GM19043 (cell line): Measurements from ENCODE around the gene RNF187.
A peak's percentile ranks its signal among the peaks of the same experiment; 100 is the strongest.
"Not testable (repeated sequence)": the region's sequence is repeated elsewhere in the genome, so short reads cannot be mapped to it uniquely, and the experiment has no call there.

Experiments used
- ATAC-seq: cut with Tn5 transposase; IDR thresholded peaks from one replicate; pipeline ENCODE4 v1.9.1; 2021; ENCODE audit warnings: low read depth; ENCODE audit not compliant: unreplicated experiment

RNF187 gene

GRCh38 chr1:228483789-228484188, 3.4 kb upstream of the RNF187 start:
- no peak for ATAC-seq

- ATAC-seq: peak; percentile 44
Observed at GRCh38 chr1:228486596-228487335, 416 bp upstream of the RNF187 start.

GRCh38 chr1:228488125-228488817, 1.1 kb downstream of the RNF187 start:
- ATAC-seq: no peak

- ATAC-seq: no peak
Observed at GRCh38 chr1:228488818-228489674, 1.9 kb downstream of the RNF187 start.

- ATAC-seq: no peak
Observed at GRCh38 chr1:228490120-228491078, 3.2 kb downstream of the RNF187 start.

GRCh38 chr1:228493141-228494043, 6.2 kb downstream of the RNF187 start:
- ATAC-seq: no peak

GRCh38 chr1:228494044-228494353, 6.8 kb downstream of the RNF187 start:
- ATAC-seq: no peak

GRCh38 chr1:228494391-228494790, 7.2 kb downstream of the RNF187 start:
- ATAC-seq: no peak

GRCh38 chr1:228494970-228495853, 8.0 kb downstream of the RNF187 start:
- no peak for ATAC-seq

- no peak for ATAC-seq
Observed at GRCh38 chr1:228496084-228496483, 8.9 kb downstream of the RNF187 start.

GRCh38 chr1:228496494-228496893, 9.3 kb downstream of the RNF187 start:
- no peak for ATAC-seq

GRCh38 chr1:228497206-228497605, 10.0 kb downstream of the RNF187 start:
- no peak for ATAC-seq

- no peak for ATAC-seq
Observed at GRCh38 chr1:228497817-228498216, 10.6 kb downstream of the RNF187 start.

GRCh38 chr1:228500143-228500734, 13.1 kb downstream of the RNF187 start:
- no peak for ATAC-seq

GRCh38 chr1:228500901-228501871, 14.0 kb downstream of the RNF187 start:
- ATAC-seq: peak; percentile 94

- ATAC-seq: no peak
Observed at GRCh38 chr1:228502522-228502921, 15.3 kb downstream of the RNF187 start.

- not testable (repeated sequence) for ATAC-seq
Observed at GRCh38 chr1:228505944-228506343, 18.8 kb downstream of the RNF187 start.
